ENCODE measurements around the gene SYK. TPM values are rescaled to one million over a fixed set of nuclear protein-coding genes. Genes with fewer than 3 reads are reported as not detected.

The SYK gene
- total RNA-seq, 1 donor from 2014 or later = not detected

DNA sequence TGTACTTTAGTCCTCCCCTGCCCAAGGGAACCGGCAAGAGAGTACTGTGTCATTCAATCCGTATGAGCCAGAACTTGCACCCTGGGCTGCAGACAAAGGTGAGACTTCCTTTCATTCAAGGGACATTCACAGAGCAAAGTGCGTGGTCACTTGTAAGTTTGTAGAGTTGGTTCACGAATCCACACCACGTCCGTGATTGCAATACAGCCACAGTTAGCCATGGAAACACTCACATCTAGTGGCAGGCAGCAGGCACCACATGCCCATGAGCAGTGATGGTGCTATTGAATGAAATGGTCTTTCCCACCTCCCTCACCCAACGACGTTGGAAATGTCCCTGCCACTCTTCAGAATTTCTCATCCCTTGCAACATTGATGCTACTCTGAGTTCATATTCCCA, 72.6 kb downstream of the SYK start:
- H3K4me3 Mint-ChIP-seq = no peak overlapping the region
- Histone ChIP-seq H3K4me2 (no peak overlapping the region), H3K27me3 (no peaks in the 10 kb centered on the region), H3K27ac (no peak overlapping the region), H3K4me3 (no peak overlapping the region), H3K36me3 (no peaks in the 10 kb centered on the region), H3K9ac (no peak overlapping the region), H3K9me3 (ENCODE audit: low read depth) (no peaks in the 10 kb centered on the region), H2AFZ (replicated peaks) (no peak overlapping the region), H3K4me1 (no peaks in the 10 kb centered on the region), H4K20me1 (ENCODE audit: low read depth) (no peaks in the 10 kb centered on the region), H3F3A (ENCODE audit: low read depth) (no peaks in the 10 kb centered on the region), H3K79me2 (ENCODE audit: low read depth) (no peaks in the 10 kb centered on the region)
- no peak for TF ChIP-seq EZH2 (IDR thresholded peaks at IDR 0.05)
- no peak for TF ChIP-seq EZH2phosphoT487 (IDR thresholded peaks at IDR 0.05)
- TF ChIP-seq, protein P1, sequence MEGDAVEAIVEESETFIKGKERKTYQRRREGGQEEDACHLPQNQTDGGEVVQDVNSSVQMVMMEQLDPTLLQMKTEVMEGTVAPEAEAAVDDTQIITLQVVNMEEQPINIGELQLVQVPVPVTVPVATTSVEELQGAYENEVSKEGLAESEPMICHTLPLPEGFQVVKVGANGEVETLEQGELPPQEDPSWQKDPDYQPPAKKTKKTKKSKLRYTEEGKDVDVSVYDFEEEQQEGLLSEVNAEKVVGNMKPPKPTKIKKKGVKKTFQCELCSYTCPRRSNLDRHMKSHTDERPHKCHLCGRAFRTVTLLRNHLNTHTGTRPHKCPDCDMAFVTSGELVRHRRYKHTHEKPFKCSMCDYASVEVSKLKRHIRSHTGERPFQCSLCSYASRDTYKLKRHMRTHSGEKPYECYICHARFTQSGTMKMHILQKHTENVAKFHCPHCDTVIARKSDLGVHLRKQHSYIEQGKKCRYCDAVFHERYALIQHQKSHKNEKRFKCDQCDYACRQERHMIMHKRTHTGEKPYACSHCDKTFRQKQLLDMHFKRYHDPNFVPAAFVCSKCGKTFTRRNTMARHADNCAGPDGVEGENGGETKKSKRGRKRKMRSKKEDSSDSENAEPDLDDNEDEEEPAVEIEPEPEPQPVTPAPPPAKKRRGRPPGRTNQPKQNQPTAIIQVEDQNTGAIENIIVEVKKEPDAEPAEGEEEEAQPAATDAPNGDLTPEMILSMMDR (IDR thresholded peaks at IDR 0.05) = peak; percentile 27
- peaks cover 2% of the 10 kb centered on the region for H3K27me3 Mint-ChIP-seq (ENCODE audit: insufficient read depth, low read depth)
- H3K4me1 Mint-ChIP-seq = peaks cover 24% of the 10 kb centered on the region
- no peak for DNase-seq (ENCODE audit: low spot score)
- no peak overlapping the region for H3K27ac Mint-ChIP-seq
- no peaks in the 10 kb centered on the region for H3K36me3 Mint-ChIP-seq
- no peaks in the 10 kb centered on the region for H3K9me3 Mint-ChIP-seq

DNA sequence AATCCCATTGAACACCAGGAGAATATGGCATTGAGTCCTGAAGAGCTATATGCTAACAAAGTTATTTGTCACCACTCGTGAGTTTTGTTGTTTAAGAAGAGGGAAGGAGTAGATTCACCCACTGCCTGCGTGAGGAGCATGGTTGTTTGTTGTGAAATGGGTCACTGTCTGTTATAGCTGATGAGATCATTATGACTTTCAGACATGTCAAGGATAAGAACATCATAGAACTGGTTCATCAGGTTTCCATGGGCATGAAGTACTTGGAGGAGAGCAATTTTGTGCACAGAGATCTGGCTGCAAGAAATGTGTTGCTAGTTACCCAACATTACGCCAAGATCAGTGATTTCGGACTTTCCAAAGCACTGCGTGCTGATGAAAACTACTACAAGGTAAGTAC, 76.9 kb downstream of the SYK start:
- H3K4me1 Mint-ChIP-seq = no peaks in the 10 kb centered on the region
- peaks cover 2% of the 10 kb centered on the region for H3K27me3 Mint-ChIP-seq (ENCODE audit: insufficient read depth, low read depth)
- Histone ChIP-seq H3K27me3 (no peaks in the 10 kb centered on the region), H4K20me1 (ENCODE audit: low read depth) (no peaks in the 10 kb centered on the region), H3F3A (ENCODE audit: low read depth) (no peaks in the 10 kb centered on the region), H3K36me3 (no peaks in the 10 kb centered on the region), H3K79me2 (ENCODE audit: low read depth) (no peaks in the 10 kb centered on the region), H3K4me1 (no peaks in the 10 kb centered on the region), H3K27ac (no peak overlapping the region), H3K9ac (no peak overlapping the region), H3K4me3 (no peak overlapping the region), H3K9me3 (ENCODE audit: low read depth) (no peaks in the 10 kb centered on the region), H2AFZ (replicated peaks) (no peak overlapping the region), H3K4me2 (no peak overlapping the region)
- H3K9me3 Mint-ChIP-seq = peaks cover under 1% of the 10 kb centered on the region
- no peak for DNase-seq (ENCODE audit: low spot score)
- TF ChIP-seq EZH2 (IDR thresholded peaks at IDR 0.05) (no peak), EZH2phosphoT487 (IDR thresholded peaks at IDR 0.05) (no peak)
- TF ChIP-seq, protein P1 (IDR thresholded peaks at IDR 0.05) = no peak
- no peaks in the 10 kb centered on the region for H3K36me3 Mint-ChIP-seq
- H3K27ac Mint-ChIP-seq = no peak overlapping the region
- no peak overlapping the region for H3K4me3 Mint-ChIP-seq

DNA sequence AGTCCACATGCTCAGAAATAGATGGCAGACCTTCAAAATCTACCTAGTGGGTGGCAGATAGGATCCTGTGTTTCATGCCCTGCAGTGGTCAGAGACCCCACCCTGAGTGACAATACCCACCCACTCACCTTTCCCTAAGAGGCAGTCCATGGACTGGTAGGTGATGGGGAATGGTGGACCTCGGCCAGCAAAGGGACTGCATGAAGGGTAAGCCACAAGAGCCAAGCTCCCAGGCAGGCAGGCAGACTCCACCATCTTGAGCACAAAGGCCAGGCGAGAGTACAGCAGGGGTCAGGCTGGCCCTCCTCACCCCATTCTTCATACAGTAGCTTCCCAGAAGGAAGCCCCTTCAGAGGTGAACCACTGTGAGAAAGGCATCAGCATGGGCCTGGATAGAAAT, 78.4 kb downstream of the SYK start:
- H3K9me3 ChIP-seq (ENCODE audit: low read depth) = peaks cover 2% of the 10 kb centered on the region
- Mint-ChIP-seq H3K36me3 (no peaks in the 10 kb centered on the region), H3K27ac (no peak overlapping the region), H3K4me3 (no peak overlapping the region), H3K27me3 (ENCODE audit: insufficient read depth, low read depth) (peaks cover 2% of the 10 kb centered on the region), H3K4me1 (no peaks in the 10 kb centered on the region), H3K9me3 (peaks cover 6% of the 10 kb centered on the region)
- no peak overlapping the region for H3K4me3 ChIP-seq
- H3K79me2 ChIP-seq (ENCODE audit: low read depth) = no peaks in the 10 kb centered on the region
- no peak overlapping the region for H2AFZ ChIP-seq (replicated peaks)
- no peaks in the 10 kb centered on the region for H3K27me3 ChIP-seq
- no peaks in the 10 kb centered on the region for H3K4me1 ChIP-seq
- no peak overlapping the region for H3K9ac ChIP-seq
- H3K27ac ChIP-seq = no peak overlapping the region
- DNase-seq (ENCODE audit: low spot score) = no peak
- no peak overlapping the region for H3K4me2 ChIP-seq
- H3K36me3 ChIP-seq = no peaks in the 10 kb centered on the region
- H3F3A ChIP-seq (ENCODE audit: low read depth) = peaks cover 14% of the 10 kb centered on the region
- no peaks in the 10 kb centered on the region for H4K20me1 ChIP-seq (ENCODE audit: low read depth)
- TF ChIP-seq, protein P1 (IDR thresholded peaks at IDR 0.05) = no peak

DNA sequence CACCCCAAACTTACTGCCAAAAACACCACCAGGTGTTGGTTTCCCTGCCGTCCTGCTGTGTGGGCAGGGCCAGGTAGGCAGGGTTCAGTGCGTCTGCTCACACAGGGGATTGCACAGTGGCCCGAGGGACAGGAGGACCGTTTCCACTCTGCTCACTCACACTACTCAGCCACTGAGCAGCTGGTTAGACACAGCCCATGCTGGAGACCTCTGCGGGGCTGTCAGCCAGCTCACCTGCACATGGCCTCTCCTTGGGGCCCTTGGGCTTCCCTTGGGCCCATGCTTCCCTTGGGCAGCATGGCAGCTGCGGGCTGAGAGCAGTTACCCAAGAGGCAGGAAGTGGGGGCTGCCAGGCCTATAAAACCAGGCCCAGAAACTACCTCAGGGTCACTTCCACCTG, 79.0 kb downstream of the SYK start:
- Mint-ChIP-seq H3K36me3 (no peaks in the 10 kb centered on the region), H3K27ac (no peak overlapping the region), H3K27me3 (ENCODE audit: insufficient read depth, low read depth) (peaks cover 2% of the 10 kb centered on the region), H3K4me1 (no peaks in the 10 kb centered on the region), H3K9me3 (peaks cover 9% of the 10 kb centered on the region), H3K4me3 (no peak overlapping the region)
- Histone ChIP-seq H3K79me2 (ENCODE audit: low read depth) (no peaks in the 10 kb centered on the region), H3K9me3 (ENCODE audit: low read depth) (peaks cover 8% of the 10 kb centered on the region), H3K27me3 (no peaks in the 10 kb centered on the region), H3K4me1 (no peaks in the 10 kb centered on the region), H4K20me1 (ENCODE audit: low read depth) (no peaks in the 10 kb centered on the region), H3K4me3 (no peak overlapping the region), H3K9ac (no peak overlapping the region), H3K4me2 (no peak overlapping the region), H3K27ac (no peak overlapping the region), H2AFZ (replicated peaks) (no peak overlapping the region), H3F3A (ENCODE audit: low read depth) (peaks cover 16% of the 10 kb centered on the region), H3K36me3 (no peaks in the 10 kb centered on the region)
- DNase-seq (ENCODE audit: low spot score) = no peak
- TF ChIP-seq EZH2 (IDR thresholded peaks at IDR 0.05) (no peak), EZH2phosphoT487 (IDR thresholded peaks at IDR 0.05) (no peak)
- TF ChIP-seq, protein P1 (IDR thresholded peaks at IDR 0.05) = no peak
